Measurements from ENCODE around the gene PCGF5. TPM values are rescaled to one million over a fixed set of nuclear protein-coding genes. Genes with fewer than 3 reads are reported as not detected.
"Not testable (repeated sequence)": the region's sequence is repeated elsewhere in the genome, so short reads cannot be mapped to it uniquely, and the experiment has no call there.

Gene PCGF5
- total RNA-seq, 4 donors from 2014 or later: 26.3 to 94.1 (median 57.0) TPM

DNA sequence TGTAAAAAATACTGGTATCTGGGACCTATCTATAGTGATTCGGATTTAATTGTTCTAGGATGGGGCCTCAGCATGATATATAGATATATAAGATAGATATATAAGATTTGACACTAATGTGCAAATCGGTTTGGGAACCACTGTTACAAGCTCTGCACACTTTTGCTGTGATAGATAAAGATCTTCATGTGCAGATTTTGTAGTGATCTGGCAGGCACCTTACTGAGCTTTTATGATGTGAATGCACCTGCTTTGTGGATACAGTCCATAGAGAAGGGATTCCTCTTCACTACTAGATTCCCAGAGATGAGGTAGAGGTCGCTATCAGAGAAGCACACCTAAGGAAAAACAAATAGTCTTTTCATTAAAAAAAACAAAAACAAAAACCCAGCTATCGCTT is 33.3 kb upstream of the PCGF5 start:
- TF ChIP-seq POLR2AphosphoS5 (IDR thresholded peaks at IDR 0.05) (no peak), POLR2A (IDR thresholded peaks at IDR 0.05) (no peak)
- 90 to 93% methylated on average over 4 of the region's 4 CpGs for WGBS, 2 donors (ENCODE audit: low coverage in 1 of 2)
- Histone ChIP-seq H3K4me1 (peaks cover 0 to 16% (median 5%) of the 10 kb centered on the region in 4 donors), H3K27ac (no peak overlapping the region), H3K27me3 (no peaks in the 10 kb centered on the region), H3K36me3 (no peaks in the 10 kb centered on the region), H3K4me3 (no peak overlapping the region), H3K9me3 (no peaks in the 10 kb centered on the region)
- intact Hi-C loops (cut with DNase I; ENCODE audit: low total_unique reads) (no loop called here), in situ Hi-C loops (cut with MboI; ENCODE audit: low pct_ligation_motif_present in 1 of 4, low pct_unique_long_range_greater_than_20kb in 1 of 4, low sequenced_read_pairs in 3 of 4) (no loop called here)
- no peak for DNase-seq

DNA sequence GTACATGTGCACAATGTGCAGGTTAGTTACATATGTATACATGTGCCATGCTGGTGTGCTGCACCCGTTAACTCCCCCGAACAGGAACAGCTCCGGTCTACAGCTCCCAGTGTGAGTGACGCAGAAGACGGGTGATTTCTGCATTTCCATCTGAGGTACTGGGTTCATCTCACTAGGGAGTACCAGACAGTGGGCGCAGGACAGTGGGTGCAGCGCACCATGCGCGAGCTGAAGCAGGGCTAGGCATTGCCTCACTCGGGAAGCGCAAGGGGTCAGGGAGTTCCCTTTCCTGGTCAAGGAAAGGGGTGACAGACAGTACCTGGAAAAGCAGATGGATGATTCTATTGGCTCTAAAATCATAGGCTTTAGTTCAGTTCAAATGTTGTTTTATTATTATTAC is 32.5 kb upstream of the PCGF5 start:
- peaks cover 0 to 19% (median 5%) of the 10 kb centered on the region in 4 donors for H3K4me1 ChIP-seq
- H3K27ac ChIP-seq; H3K9me3 ChIP-seq; in situ Hi-C loops (cut with MboI; ENCODE audit: low pct_ligation_motif_present in 1 of 4, low pct_unique_long_range_greater_than_20kb in 1 of 4, low sequenced_read_pairs in 3 of 4); H3K4me3 ChIP-seq; DNase-seq; intact Hi-C loops (cut with DNase I; ENCODE audit: low total_unique reads); H3K36me3 ChIP-seq; H3K27me3 ChIP-seq: not testable (repeated sequence)
- WGBS, 2 donors (ENCODE audit: low coverage in 1 of 2): 89 to 100% methylated on average over 1 to 11 of the region's 11 CpGs

DNA sequence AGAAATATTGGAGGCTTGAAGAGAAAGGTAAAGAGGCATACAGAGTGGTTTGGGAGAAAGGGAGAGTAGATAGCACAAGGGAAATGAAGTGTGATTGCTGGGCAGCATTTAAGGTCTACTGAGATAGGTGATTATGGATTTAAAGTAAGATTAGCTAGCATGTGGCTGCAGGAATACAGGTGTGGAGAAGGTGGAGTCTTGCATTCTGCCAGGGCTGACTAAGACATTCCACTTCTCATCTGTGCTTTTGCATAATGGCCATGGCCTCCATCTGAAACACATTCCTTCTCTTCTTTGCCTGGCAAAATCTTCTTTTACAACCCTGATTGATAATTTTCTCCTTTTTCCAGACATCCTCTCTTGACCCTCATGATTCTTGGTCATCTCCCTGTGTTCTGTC is 31.6 kb upstream of the PCGF5 start:
- no peak overlapping the region for H3K4me3 ChIP-seq
- H3K27me3 ChIP-seq: no peaks in the 10 kb centered on the region
- no peaks in the 10 kb centered on the region for H3K9me3 ChIP-seq
- DNase-seq: no peak
- TF ChIP-seq POLR2A (IDR thresholded peaks at IDR 0.05): no peak
- TF ChIP-seq, protein P1, sequence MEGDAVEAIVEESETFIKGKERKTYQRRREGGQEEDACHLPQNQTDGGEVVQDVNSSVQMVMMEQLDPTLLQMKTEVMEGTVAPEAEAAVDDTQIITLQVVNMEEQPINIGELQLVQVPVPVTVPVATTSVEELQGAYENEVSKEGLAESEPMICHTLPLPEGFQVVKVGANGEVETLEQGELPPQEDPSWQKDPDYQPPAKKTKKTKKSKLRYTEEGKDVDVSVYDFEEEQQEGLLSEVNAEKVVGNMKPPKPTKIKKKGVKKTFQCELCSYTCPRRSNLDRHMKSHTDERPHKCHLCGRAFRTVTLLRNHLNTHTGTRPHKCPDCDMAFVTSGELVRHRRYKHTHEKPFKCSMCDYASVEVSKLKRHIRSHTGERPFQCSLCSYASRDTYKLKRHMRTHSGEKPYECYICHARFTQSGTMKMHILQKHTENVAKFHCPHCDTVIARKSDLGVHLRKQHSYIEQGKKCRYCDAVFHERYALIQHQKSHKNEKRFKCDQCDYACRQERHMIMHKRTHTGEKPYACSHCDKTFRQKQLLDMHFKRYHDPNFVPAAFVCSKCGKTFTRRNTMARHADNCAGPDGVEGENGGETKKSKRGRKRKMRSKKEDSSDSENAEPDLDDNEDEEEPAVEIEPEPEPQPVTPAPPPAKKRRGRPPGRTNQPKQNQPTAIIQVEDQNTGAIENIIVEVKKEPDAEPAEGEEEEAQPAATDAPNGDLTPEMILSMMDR (IDR thresholded peaks at IDR 0.05): no peak
- TF ChIP-seq POLR2AphosphoS5 (IDR thresholded peaks at IDR 0.05): no peak
- no peak for TF ChIP-seq EP300 (IDR thresholded peaks at IDR 0.05; ENCODE audit: low read depth)
- no peaks in the 10 kb centered on the region for H3K36me3 ChIP-seq
- no peak overlapping the region for H3K27ac ChIP-seq
- intact Hi-C loops (cut with DNase I; ENCODE audit: low total_unique reads) (no loop called here), in situ Hi-C loops (cut with MboI; ENCODE audit: low pct_ligation_motif_present in 1 of 4, low pct_unique_long_range_greater_than_20kb in 1 of 4, low sequenced_read_pairs in 3 of 4) (no loop called here)
- peaks cover 0 to 19% (median 5%) of the 10 kb centered on the region in 4 donors for H3K4me1 ChIP-seq

DNA sequence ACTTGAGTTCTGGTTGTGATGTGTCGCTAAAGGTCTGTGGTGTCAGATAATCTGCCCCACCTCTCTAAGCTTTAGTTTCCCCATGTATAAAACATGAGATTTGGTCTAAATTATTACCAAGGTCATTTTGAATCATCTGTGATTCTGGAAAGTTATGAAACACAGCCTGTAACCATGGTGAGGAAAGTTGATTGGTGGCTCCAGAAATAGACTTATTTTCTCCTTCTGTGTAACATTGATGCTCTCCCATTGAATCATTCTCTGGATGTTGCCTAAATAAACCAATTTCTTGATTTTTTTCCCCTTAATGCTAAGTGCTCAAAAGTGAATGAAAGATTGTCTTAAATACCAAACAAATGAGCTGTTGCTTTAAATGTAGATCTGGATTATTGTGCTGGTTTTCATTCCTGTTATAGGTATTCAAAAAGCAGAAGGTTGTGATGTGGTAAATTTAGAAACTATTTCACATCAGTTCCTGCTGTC is 30.0 kb upstream of the PCGF5 start:
- no peaks in the 10 kb centered on the region for H3K27me3 ChIP-seq
- H3K4me3 ChIP-seq: no peak overlapping the region
- DNase-seq: no peak
- 90% methylated on average over 1 of the region's 1 CpG; no CpG with 5 or more reads in 1 of the 2 donors for WGBS, 2 donors (ENCODE audit: low coverage in 1 of 2)
- peaks cover 0 to 19% (median 5%) of the 10 kb centered on the region in 4 donors for H3K4me1 ChIP-seq
- no peaks in the 10 kb centered on the region for H3K9me3 ChIP-seq
- no peaks in the 10 kb centered on the region for H3K36me3 ChIP-seq
- in situ Hi-C loops (cut with MboI; ENCODE audit: low pct_ligation_motif_present in 1 of 4, low pct_unique_long_range_greater_than_20kb in 1 of 4, low sequenced_read_pairs in 3 of 4) (no loop called here), intact Hi-C loops (cut with DNase I; ENCODE audit: low total_unique reads) (no loop called here)
- TF ChIP-seq POLR2AphosphoS5 (IDR thresholded peaks at IDR 0.05) (no peak), EP300 (IDR thresholded peaks at IDR 0.05; ENCODE audit: low read depth) (no peak), POLR2A (IDR thresholded peaks at IDR 0.05) (no peak)
- TF ChIP-seq, protein P1 (IDR thresholded peaks at IDR 0.05): no peak
- H3K27ac ChIP-seq: no peak overlapping the region

DNA sequence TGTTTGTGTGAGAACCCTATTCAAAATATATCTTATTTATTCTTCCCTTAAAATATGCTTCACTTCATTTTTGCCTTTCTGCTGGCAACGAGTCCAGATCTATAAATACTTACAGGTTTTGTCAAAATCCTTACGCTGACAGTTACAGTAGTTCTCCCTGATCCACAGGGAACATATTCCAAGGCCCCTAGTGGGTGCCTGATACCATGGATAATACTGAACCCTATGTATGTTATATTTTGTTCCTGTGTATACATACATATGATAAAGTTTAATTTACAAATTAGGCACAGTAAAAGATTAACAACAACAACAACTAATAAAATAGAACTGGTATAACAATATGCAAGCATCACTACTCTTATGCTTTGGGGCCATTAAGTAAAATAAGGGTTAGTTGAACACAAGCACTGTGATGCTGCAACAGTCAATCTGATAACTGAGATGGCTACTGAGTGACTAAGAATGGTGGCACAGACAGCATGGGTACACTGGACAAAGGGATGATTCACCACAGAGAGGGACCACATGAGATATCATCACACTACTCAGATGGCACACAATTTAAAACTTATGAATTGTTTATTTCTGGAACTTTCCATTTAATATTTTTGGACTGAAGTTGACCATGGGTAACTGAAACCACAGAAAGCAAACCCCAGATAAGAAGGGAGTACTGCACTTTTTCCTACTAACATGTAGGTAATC is 29.4 kb upstream of the PCGF5 start:
- Histone ChIP-seq H3K36me3 (no peaks in the 10 kb centered on the region), H3K9me3 (no peaks in the 10 kb centered on the region), H3K4me1 (peaks cover 0 to 19% (median 5%) of the 10 kb centered on the region in 4 donors), H3K27me3 (no peaks in the 10 kb centered on the region), H3K27ac (no peak overlapping the region), H3K4me3 (no peak overlapping the region)
- 82 to 91% methylated on average over 2 of the region's 2 CpGs for WGBS, 2 donors (ENCODE audit: low coverage in 1 of 2)
- in situ Hi-C loops (cut with MboI; ENCODE audit: low pct_ligation_motif_present in 1 of 4, low pct_unique_long_range_greater_than_20kb in 1 of 4, low sequenced_read_pairs in 3 of 4): no loop called here
- TF ChIP-seq, protein P1 (IDR thresholded peaks at IDR 0.05): no peak
- no peak for TF ChIP-seq EP300 (IDR thresholded peaks at IDR 0.05; ENCODE audit: low read depth)
- no peak for TF ChIP-seq POLR2AphosphoS5 (IDR thresholded peaks at IDR 0.05)
- TF ChIP-seq POLR2A (IDR thresholded peaks at IDR 0.05): no peak
- intact Hi-C loops (cut with DNase I; ENCODE audit: low total_unique reads): no loop called here
- DNase-seq: no peak

Data from transverse colon (tissue), 4 donors.